ENCODE results near the gene ZNF592. TPM values are rescaled to one million over a fixed set of nuclear protein-coding genes. Genes with fewer than 3 reads are reported as not detected.

ZNF592 gene
- total and polyA plus RNA-seq, 3 donors from 2014 or later: 36.7 to 40.8 (median 39.6) TPM

- Histone ChIP-seq H3K4me1 (peaks cover 21% of the 10 kb centered on the region), H3K27ac (no peak overlapping the region), H3K9me3 (no peaks in the 10 kb centered on the region), H3K27me3 (no peaks in the 10 kb centered on the region), H3K36me3 (ENCODE audit: low read depth, missing control alignments) (no peaks in the 10 kb centered on the region), H3K4me3 (no peak overlapping the region)
- no peak for DNase-seq
- intact Hi-C loops (cut with DNase I; ENCODE audit: low total_unique reads): no loop called here
- WGBS, 2 donors: 59 to 64% methylated on average over 9 of the region's 9 CpGs
- TF ChIP-seq POLR2A (IDR thresholded peaks at IDR 0.05): no peak
These were observed 70.1 kb downstream of the ZNF592 start for GRCh38 chr15:84818261-84819131.

GRCh38 chr15:84819291-84819768, 70.9 kb downstream of the ZNF592 start:
- no peaks in the 10 kb centered on the region for H3K27me3 ChIP-seq
- H3K9me3 ChIP-seq: no peaks in the 10 kb centered on the region
- DNase-seq: no peak
- TF ChIP-seq CTCF (IDR thresholded peaks at IDR 0.05): no peak
- no peak for TF ChIP-seq POLR2A (IDR thresholded peaks at IDR 0.05)
- intact Hi-C loops (cut with DNase I; ENCODE audit: low total_unique reads): no loop called here
- H3K36me3 ChIP-seq (ENCODE audit: low read depth, missing control alignments): no peaks in the 10 kb centered on the region
- no peak overlapping the region for H3K4me3 ChIP-seq
- WGBS, 2 donors: 49 to 83% methylated on average over 2 to 3 of the region's 3 CpGs
- H3K27ac ChIP-seq: no peak overlapping the region
- H3K4me1 ChIP-seq: peaks cover 21% of the 10 kb centered on the region

GRCh38 chr15:84819791-84820190, 71.4 kb downstream of the ZNF592 start:
- Histone ChIP-seq H3K4me3 (no peak overlapping the region), H3K9me3 (no peaks in the 10 kb centered on the region), H3K36me3 (ENCODE audit: low read depth, missing control alignments) (no peaks in the 10 kb centered on the region), H3K27me3 (no peaks in the 10 kb centered on the region), H3K4me1 (peaks cover 21% of the 10 kb centered on the region), H3K27ac (no peak overlapping the region)
- intact Hi-C loops (cut with DNase I; ENCODE audit: low total_unique reads): no loop called here
- TF ChIP-seq POLR2A (IDR thresholded peaks at IDR 0.05): no peak
- no peak for TF ChIP-seq CTCF (IDR thresholded peaks at IDR 0.05)
- no peak for DNase-seq
- WGBS, 2 donors: 94% methylated on average over 2 of the region's 2 CpGs; no CpG with 5 or more reads in 1 of the 2 donors

GRCh38 chr15:84821501-84822021, 73.2 kb downstream of the ZNF592 start:
- no peaks in the 10 kb centered on the region for H3K27me3 ChIP-seq
- DNase-seq: no peak
- peaks cover 21% of the 10 kb centered on the region for H3K4me1 ChIP-seq
- no peak overlapping the region for H3K27ac ChIP-seq
- no peaks in the 10 kb centered on the region for H3K9me3 ChIP-seq
- intact Hi-C loops (cut with DNase I; ENCODE audit: low total_unique reads): no loop called here
- no peak overlapping the region for H3K4me3 ChIP-seq
- no peaks in the 10 kb centered on the region for H3K36me3 ChIP-seq (ENCODE audit: low read depth, missing control alignments)
- 44 to 56% methylated on average over 8 of the region's 8 CpGs for WGBS, 2 donors
- TF ChIP-seq CTCF (IDR thresholded peaks at IDR 0.05): no peak
- no peak for TF ChIP-seq POLR2A (IDR thresholded peaks at IDR 0.05)

- H3K4me1 ChIP-seq: peaks cover 18% of the 10 kb centered on the region
- H3K4me3 ChIP-seq: no peak overlapping the region
- no peaks in the 10 kb centered on the region for H3K36me3 ChIP-seq (ENCODE audit: low read depth, missing control alignments)
- H3K27me3 ChIP-seq: no peaks in the 10 kb centered on the region
- no peaks in the 10 kb centered on the region for H3K9me3 ChIP-seq
- 90 to 92% methylated on average over 3 to 4 of the region's 4 CpGs for WGBS, 2 donors
- intact Hi-C loops (cut with DNase I; ENCODE audit: low total_unique reads): no loop called here
- TF ChIP-seq POLR2A (IDR thresholded peaks at IDR 0.05) (no peak), CTCF (IDR thresholded peaks at IDR 0.05) (no peak)
- no peak overlapping the region for H3K27ac ChIP-seq
- no peak for DNase-seq
These were observed 74.4 kb downstream of the ZNF592 start for GRCh38 chr15:84822653-84823281.

Measured in testis (tissue), 3 donors.